Panc1 (cell line): Measurements from ENCODE around the gene TPCN1. TPM values are rescaled to one million over a fixed set of nuclear protein-coding genes. Genes with fewer than 3 reads are reported as not detected.

Experiments used
- ATAC-seq: fragments of 200-7000 bp; cut with Tn5 transposase; 2 replicates; pipeline ENCODE4 v1.9.1; 2020; ENCODE audit warnings: mild to moderate bottlenecking, moderate library complexity
- BruUV-seq: library from RNA; stranded (reverse); fragments of 400-500 nt; replicated peaks from 2 replicates; lab custom pipeline; 2021; lab: Mats Ljungman, UMichigan
- CTCF ChIA-PET: fragments of 300-600 bp; sonication (Branson Sonifier 250); formaldehyde crosslinking; loops from one replicate; lab custom pipeline; 2022; ENCODE audit warnings: antibody characterized with exemption; lab: Charles Lee
- POLR2A ChIA-PET: fragments of 300-600 bp; sonication (Branson Sonifier 250); formaldehyde crosslinking; loops from one replicate; lab custom pipeline; 2022; ENCODE audit warnings: antibody characterized with exemption; lab: Charles Lee
- DNase-seq: peaks from one replicate; pipeline ENCODE4 v3.0.0-alpha.2; 2010; ENCODE audit warnings: low read depth, low spot score
- H3K27ac ChIP-seq: 2 replicates; pipeline ENCODE4 v1.5.1; 2011; ENCODE audit warnings: mild to moderate bottlenecking, low read length, inconsistent platforms
- H3K27me3 ChIP-seq: fragments of 200-500 bp; sonication (Bioruptor generic); 2 replicates; pipeline ENCODE4 v1.6.0; 2014; ENCODE audit warnings: low read length, inconsistent platforms; ENCODE audit not compliant: control insufficient read depth, insufficient read depth
- H3K36me3 ChIP-seq: fragments of 200-500 bp; sonication (Bioruptor generic); 2 replicates; pipeline ENCODE4 v1.5.1; 2014; ENCODE audit warnings: inconsistent platforms, mild to moderate bottlenecking, low read length, moderate library complexity; ENCODE audit not compliant: control insufficient read depth, insufficient read depth
- H3K4me1 ChIP-seq: 2 replicates; pipeline ENCODE4 v1.5.1; 2011; ENCODE audit warnings: inconsistent platforms, mild to moderate bottlenecking, low read length, moderate library complexity; ENCODE audit not compliant: control insufficient read depth, insufficient read depth
- H3K4me3 ChIP-seq, 2 experiments: 2 replicates each; pipeline ENCODE4 v1.5.1; 2011 to 2012; ENCODE audit warnings: low read depth in 2 of 2, low read length in 2 of 2, mild to moderate bottlenecking in 2 of 2, inconsistent platforms in 1 of 2, moderate library complexity in 1 of 2
- H3K9me3 ChIP-seq: fragments of 200-500 bp; sonication (Bioruptor generic); 2 replicates; pipeline ENCODE4 v1.5.1; 2014; ENCODE audit warnings: low read depth, mild to moderate bottlenecking, inconsistent platforms, low read length, moderate library complexity; ENCODE audit not compliant: control insufficient read depth, insufficient read depth
- POLR2AphosphoS5 ChIP-seq: IDR thresholded peaks from 2 replicates; pipeline ENCODE4 v1.6.1; 2012; ENCODE audit warnings: mild to moderate bottlenecking, low read depth, low read length, moderate library complexity
- SIN3A ChIP-seq: IDR thresholded peaks from 2 replicates; pipeline ENCODE4 v1.6.1; 2012; ENCODE audit warnings: low read depth, mild to moderate bottlenecking, low read length, moderate library complexity, borderline replicate concordance; ENCODE audit not compliant: insufficient read depth
- TCF7L2 ChIP-seq: IDR thresholded peaks from 2 replicates; pipeline ENCODE4 v1.6.1; 2011; ENCODE audit warnings: mild to moderate bottlenecking, low read depth, low read length, inconsistent platforms
- in situ Hi-C: cut with HindIII; loops from 2 replicates; pipeline ENCODE4 v1.10.0; 2016; ENCODE audit warnings: low sequenced_read_pairs, low pct_unique_long_range_greater_than_20kb
- intact Hi-C: fragments of 100-400 bp; cut with micrococcal nuclease; formaldehyde crosslinking; loops from one replicate; pipeline ENCODE4 v1.10.0; 2022; ENCODE audit not compliant: unreplicated experiment
- total RNA-seq: library from RNA; stranded (reverse); gene quantifications from one replicate; pipeline ENCODE4 v1.2.1, GENCODE V29; 2021; ENCODE audit not compliant: unreplicated experiment
- TF ChIP-seq, protein P1 (sequence below), 2 experiments: IDR thresholded peaks; 2 replicates each; pipeline ENCODE4 v1.6.1; 2011 to 2012; ENCODE audit warnings: low read depth in 2 of 2, control low read depth in 1 of 2, low read length in 1 of 2, mild to moderate bottlenecking in 1 of 2, moderate library complexity in 1 of 2; ENCODE audit not compliant: insufficient read depth in 1 of 2
- TF ChIP-seq, protein P2 (sequence below): fragments of 450-650 bp; IDR thresholded peaks from 2 replicates; pipeline ENCODE4 v1.5.1; 2017; ENCODE audit warnings: mild to moderate bottlenecking

Gene TPCN1
- total RNA-seq, 1 experiment from 2014 or later, result 75.2 TPM

DNA sequence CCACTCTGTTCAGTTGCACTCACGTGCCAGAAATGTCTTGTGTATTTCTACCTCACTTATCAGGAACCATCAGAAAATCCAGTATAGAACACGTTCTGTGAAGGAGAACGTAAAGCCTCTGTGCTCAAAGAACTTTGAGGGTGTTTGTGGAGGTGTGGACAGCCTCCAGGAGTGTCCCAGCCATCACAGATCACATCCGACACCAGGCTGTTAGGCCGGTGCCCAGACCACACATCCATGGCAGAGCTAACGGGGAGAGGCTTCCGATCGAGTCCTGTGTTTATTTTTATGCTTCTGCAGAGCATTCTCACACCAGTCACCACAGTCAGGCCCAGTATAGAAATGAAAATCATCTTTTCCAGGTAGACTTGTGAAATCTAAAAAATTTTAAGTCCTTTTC is 53.6 kb downstream of the TPCN1 start:
- H3K4me1 ChIP-seq, result no peaks in the 10 kb centered on the region
- no peak overlapping the region for H3K4me3 ChIP-seq
- H3K27ac ChIP-seq, result no peak overlapping the region
- DNase-seq, result no peak
- H3K27me3 ChIP-seq, result no peaks in the 10 kb centered on the region
- ATAC-seq, result no peak
- no TSS peak for BruUV-seq
- intact Hi-C loops (no loop called here), in situ Hi-C loops (no loop called here)
- H3K9me3 ChIP-seq, result no peaks in the 10 kb centered on the region
- CTCF ChIA-PET, result no interaction called here
- no peaks in the 10 kb centered on the region for H3K36me3 ChIP-seq
- TF ChIP-seq, protein P1, sequence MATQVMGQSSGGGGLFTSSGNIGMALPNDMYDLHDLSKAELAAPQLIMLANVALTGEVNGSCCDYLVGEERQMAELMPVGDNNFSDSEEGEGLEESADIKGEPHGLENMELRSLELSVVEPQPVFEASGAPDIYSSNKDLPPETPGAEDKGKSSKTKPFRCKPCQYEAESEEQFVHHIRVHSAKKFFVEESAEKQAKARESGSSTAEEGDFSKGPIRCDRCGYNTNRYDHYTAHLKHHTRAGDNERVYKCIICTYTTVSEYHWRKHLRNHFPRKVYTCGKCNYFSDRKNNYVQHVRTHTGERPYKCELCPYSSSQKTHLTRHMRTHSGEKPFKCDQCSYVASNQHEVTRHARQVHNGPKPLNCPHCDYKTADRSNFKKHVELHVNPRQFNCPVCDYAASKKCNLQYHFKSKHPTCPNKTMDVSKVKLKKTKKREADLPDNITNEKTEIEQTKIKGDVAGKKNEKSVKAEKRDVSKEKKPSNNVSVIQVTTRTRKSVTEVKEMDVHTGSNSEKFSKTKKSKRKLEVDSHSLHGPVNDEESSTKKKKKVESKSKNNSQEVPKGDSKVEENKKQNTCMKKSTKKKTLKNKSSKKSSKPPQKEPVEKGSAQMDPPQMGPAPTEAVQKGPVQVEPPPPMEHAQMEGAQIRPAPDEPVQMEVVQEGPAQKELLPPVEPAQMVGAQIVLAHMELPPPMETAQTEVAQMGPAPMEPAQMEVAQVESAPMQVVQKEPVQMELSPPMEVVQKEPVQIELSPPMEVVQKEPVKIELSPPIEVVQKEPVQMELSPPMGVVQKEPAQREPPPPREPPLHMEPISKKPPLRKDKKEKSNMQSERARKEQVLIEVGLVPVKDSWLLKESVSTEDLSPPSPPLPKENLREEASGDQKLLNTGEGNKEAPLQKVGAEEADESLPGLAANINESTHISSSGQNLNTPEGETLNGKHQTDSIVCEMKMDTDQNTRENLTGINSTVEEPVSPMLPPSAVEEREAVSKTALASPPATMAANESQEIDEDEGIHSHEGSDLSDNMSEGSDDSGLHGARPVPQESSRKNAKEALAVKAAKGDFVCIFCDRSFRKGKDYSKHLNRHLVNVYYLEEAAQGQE (IDR thresholded peaks at IDR 0.05; ENCODE audit: insufficient read depth in 1 of 2, low read depth in 2 of 2, low read length in 1 of 2), result no peak
- TF ChIP-seq, protein P2, sequence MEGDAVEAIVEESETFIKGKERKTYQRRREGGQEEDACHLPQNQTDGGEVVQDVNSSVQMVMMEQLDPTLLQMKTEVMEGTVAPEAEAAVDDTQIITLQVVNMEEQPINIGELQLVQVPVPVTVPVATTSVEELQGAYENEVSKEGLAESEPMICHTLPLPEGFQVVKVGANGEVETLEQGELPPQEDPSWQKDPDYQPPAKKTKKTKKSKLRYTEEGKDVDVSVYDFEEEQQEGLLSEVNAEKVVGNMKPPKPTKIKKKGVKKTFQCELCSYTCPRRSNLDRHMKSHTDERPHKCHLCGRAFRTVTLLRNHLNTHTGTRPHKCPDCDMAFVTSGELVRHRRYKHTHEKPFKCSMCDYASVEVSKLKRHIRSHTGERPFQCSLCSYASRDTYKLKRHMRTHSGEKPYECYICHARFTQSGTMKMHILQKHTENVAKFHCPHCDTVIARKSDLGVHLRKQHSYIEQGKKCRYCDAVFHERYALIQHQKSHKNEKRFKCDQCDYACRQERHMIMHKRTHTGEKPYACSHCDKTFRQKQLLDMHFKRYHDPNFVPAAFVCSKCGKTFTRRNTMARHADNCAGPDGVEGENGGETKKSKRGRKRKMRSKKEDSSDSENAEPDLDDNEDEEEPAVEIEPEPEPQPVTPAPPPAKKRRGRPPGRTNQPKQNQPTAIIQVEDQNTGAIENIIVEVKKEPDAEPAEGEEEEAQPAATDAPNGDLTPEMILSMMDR, result no peak
- TF ChIP-seq POLR2AphosphoS5 (no peak), SIN3A (no peak), TCF7L2 (no peak)
- POLR2A ChIA-PET, result no interaction called here

DNA sequence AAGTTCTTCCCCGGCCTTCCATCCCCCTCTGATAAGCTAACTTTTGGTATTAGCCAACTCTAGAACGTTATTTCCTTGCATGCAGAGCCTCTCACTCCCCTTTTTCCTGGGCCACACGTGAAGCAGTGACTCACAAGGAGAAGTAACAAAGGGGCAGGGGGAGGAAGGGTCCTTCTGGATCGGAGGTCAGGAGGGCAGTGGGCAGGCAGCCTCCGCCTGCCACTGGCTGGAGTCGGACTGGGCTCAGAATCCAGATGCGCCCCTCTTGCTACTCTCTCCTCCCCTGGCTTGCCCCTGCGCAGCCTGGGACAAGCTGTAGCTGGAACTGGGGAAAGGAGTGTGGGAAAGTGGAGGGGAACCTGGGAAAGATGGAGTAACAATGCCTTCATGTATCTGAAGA is 55.0 kb downstream of the TPCN1 start:
- in situ Hi-C loops, result no loop called here
- TF ChIP-seq, protein P2, result no peak
- TF ChIP-seq SIN3A (no peak), POLR2AphosphoS5 (no peak), TCF7L2 (no peak)
- TF ChIP-seq, protein P1 (IDR thresholded peaks at IDR 0.05; ENCODE audit: insufficient read depth in 1 of 2, low read depth in 2 of 2, low read length in 1 of 2), result no peak
- H3K27me3 ChIP-seq, result no peaks in the 10 kb centered on the region
- ATAC-seq, result no peak
- no peak overlapping the region for H3K4me3 ChIP-seq
- POLR2A ChIA-PET, result no interaction called here
- no peaks in the 10 kb centered on the region for H3K9me3 ChIP-seq
- BruUV-seq, result no TSS peak
- H3K4me1 ChIP-seq, result no peaks in the 10 kb centered on the region
- no peak overlapping the region for H3K27ac ChIP-seq
- DNase-seq, result no peak
- CTCF ChIA-PET, result no interaction called here
- intact Hi-C loops, result no loop called here
- H3K36me3 ChIP-seq, result no peaks in the 10 kb centered on the region
